Sigmoid colon (tissue), 4 donors: ENCODE data around the gene MUC6.

Experiments used
- EP300 ChIP-seq, 4 donors: sonication (generic); formaldehyde crosslinking; IDR thresholded peaks; one replicate each; pipeline ENCODE4 v1.6.1; 2017; ENCODE audit warnings: antibody characterized with exemption in 4 of 4
- POLR2A ChIP-seq, 2 donors: fragments of 450-650 bp; IDR thresholded peaks; one replicate each; pipeline ENCODE4 v1.6.1; 2016; ENCODE audit warnings: antibody characterized with exemption in 2 of 2, mild to moderate bottlenecking in 2 of 2, moderate library complexity in 2 of 2
- POLR2AphosphoS5 ChIP-seq, 4 donors: sonication (generic); formaldehyde crosslinking; IDR thresholded peaks; one replicate each; pipeline ENCODE4 v1.6.1; 2017; ENCODE audit warnings: antibody characterized with exemption in 4 of 4
- TF ChIP-seq, protein P1 (sequence below), 4 experiments: fragments of 450-650 bp in 3 of 4; fragments of 200-600 bp in 1 of 4; IDR thresholded peaks; one replicate each; pipeline ENCODE4 v1.5.1; 2016 to 2019; ENCODE audit warnings: antibody characterized with exemption in 4 of 4, mild to moderate bottlenecking in 3 of 4, moderate library complexity in 2 of 4

GRCh38 chr11:1033016-1033798 is 3.3 kb downstream of the MUC6 start:
- no peak for TF ChIP-seq POLR2A (IDR thresholded peaks at IDR 0.05)
- TF ChIP-seq, protein P1, sequence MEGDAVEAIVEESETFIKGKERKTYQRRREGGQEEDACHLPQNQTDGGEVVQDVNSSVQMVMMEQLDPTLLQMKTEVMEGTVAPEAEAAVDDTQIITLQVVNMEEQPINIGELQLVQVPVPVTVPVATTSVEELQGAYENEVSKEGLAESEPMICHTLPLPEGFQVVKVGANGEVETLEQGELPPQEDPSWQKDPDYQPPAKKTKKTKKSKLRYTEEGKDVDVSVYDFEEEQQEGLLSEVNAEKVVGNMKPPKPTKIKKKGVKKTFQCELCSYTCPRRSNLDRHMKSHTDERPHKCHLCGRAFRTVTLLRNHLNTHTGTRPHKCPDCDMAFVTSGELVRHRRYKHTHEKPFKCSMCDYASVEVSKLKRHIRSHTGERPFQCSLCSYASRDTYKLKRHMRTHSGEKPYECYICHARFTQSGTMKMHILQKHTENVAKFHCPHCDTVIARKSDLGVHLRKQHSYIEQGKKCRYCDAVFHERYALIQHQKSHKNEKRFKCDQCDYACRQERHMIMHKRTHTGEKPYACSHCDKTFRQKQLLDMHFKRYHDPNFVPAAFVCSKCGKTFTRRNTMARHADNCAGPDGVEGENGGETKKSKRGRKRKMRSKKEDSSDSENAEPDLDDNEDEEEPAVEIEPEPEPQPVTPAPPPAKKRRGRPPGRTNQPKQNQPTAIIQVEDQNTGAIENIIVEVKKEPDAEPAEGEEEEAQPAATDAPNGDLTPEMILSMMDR (IDR thresholded peaks at IDR 0.05) = no peak
- no peak for TF ChIP-seq POLR2AphosphoS5 (IDR thresholded peaks at IDR 0.05)
- no peak for TF ChIP-seq EP300 (IDR thresholded peaks at IDR 0.05)
